Measurements from ENCODE around the gene OSTC.

DNA sequence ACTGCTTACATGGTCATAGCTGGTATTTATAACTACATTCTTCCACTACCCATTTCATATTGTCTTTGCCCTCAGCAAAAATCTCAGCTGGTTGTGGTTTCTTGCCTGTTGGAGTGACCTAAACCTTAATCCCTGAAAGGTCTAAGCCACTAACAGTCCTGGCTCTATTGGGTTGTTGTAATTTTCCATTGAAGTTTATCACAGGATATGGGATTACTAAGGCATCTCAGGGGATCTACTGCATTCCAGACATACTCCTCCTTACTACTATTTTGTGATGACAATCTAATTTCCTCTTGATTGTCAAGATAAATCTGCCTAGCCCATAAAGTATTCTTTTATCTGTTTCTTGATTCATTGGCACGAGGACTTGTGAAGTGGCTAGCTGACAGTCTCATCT lies 6.2 kb upstream of the OSTC start:
- TF ChIP-seq, protein P1, sequence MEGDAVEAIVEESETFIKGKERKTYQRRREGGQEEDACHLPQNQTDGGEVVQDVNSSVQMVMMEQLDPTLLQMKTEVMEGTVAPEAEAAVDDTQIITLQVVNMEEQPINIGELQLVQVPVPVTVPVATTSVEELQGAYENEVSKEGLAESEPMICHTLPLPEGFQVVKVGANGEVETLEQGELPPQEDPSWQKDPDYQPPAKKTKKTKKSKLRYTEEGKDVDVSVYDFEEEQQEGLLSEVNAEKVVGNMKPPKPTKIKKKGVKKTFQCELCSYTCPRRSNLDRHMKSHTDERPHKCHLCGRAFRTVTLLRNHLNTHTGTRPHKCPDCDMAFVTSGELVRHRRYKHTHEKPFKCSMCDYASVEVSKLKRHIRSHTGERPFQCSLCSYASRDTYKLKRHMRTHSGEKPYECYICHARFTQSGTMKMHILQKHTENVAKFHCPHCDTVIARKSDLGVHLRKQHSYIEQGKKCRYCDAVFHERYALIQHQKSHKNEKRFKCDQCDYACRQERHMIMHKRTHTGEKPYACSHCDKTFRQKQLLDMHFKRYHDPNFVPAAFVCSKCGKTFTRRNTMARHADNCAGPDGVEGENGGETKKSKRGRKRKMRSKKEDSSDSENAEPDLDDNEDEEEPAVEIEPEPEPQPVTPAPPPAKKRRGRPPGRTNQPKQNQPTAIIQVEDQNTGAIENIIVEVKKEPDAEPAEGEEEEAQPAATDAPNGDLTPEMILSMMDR (IDR thresholded peaks at IDR 0.05), result no peak
- no peak for TF ChIP-seq POLR2A (IDR thresholded peaks at IDR 0.05)

Measured in Peyer's patch (tissue), 4 donors.